SU-DHL-6 (cell line): ENCODE results near the gene DNAH17.

ENCODE experiments used
- CTCF ChIP-seq: fragments of 200-600 bp; sonication (generic); IDR thresholded peaks from one replicate; pipeline ENCODE4 v1.5.1; 2017; ENCODE audit warnings: antibody characterized with exemption, mild to moderate bottlenecking, low read length, moderate library complexity; ENCODE audit not compliant: insufficient read depth, poor library complexity, severe bottlenecking
- EZH2phosphoT487 ChIP-seq: fragments of 200-600 bp; sonication (generic), shearing (Covaris generic); conservative IDR thresholded peaks from 2 replicates; pipeline ENCODE4 v1.6.1; 2018; ENCODE audit warnings: mild to moderate bottlenecking, antibody characterized with exemption, low read length, moderate library complexity, mixed read lengths

DNA sequence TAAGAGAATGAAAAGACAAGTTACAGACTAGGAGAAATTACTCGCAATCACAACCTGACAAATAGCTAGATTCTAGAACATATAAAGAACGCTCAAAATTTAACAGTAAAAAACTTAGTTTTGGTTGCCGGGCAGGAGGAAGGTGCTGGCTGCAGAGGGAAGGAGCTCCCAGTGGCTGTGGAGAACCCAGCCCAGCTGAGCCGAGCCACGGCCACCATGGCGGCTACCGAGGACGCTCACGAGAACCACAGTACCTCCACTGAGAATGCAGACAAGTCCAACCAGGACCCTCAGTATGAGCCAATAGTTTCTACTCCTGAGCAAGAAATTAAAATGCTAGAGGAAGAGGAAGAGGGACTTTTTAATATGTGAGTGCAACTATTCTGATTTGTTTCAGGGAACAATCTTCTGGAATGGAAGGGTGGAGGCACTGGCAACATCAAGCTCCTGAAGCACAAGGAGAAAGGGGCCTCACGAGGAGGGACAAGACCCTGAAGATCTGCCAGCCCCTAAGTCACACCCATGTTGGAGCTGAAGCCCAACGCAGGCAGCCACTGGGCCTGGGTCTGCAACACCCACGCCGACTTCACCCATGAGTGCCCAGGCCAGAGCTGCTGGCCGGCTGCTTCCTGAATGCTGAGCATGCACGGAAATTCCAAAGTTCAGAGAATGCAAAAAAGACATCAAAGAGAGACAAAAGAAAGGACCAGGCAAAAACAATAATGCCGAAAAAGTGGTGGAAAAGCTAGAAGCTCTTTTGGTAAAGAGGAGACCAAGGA lies 55.0 kb downstream of the DNAH17 start:
- TF ChIP-seq EZH2phosphoT487 = no peak
- no peak for TF ChIP-seq CTCF
